Activated naive CD8-positive, alpha-beta T cell treated with anti-CD3 and anti-CD28 coated beads, Interleukin-2, amount 50 U/mL, for 24 hours (primary cell): ENCODE results near the gene ABR.
A peak's percentile ranks its signal among the peaks of the same experiment; 100 is the strongest.
"Not testable (repeated sequence)": the region's sequence is repeated elsewhere in the genome, so short reads cannot be mapped to it uniquely, and the experiment has no call there.

Source experiments
- ATAC-seq: fragments of 150-1000 bp; cut with Tn5 transposase; one replicate; pipeline ENCODE4 v1.10.0; 2021
- DNase-seq: peaks from one replicate; pipeline ENCODE4 v3.0.0; 2021
- H3K27ac Mint-ChIP-seq: one replicate; pipeline ENCODE4 v1.8.0; 2021; ENCODE audit warnings: mild to moderate bottlenecking, mixed read lengths
- H3K27me3 Mint-ChIP-seq: one replicate; pipeline ENCODE4 v1.8.0; 2021; ENCODE audit warnings: mixed read lengths
- H3K36me3 Mint-ChIP-seq: one replicate; pipeline ENCODE4 v1.8.0; 2021; ENCODE audit warnings: low read depth, mixed read lengths
- H3K4me1 Mint-ChIP-seq: one replicate; pipeline ENCODE4 v1.8.0; 2021; ENCODE audit warnings: mixed read lengths
- H3K4me3 Mint-ChIP-seq: one replicate; pipeline ENCODE4 v1.8.0; 2021; ENCODE audit warnings: mild to moderate bottlenecking, moderate library complexity, mixed read lengths
- H3K9me3 Mint-ChIP-seq: one replicate; pipeline ENCODE4 v1.8.0; 2021; ENCODE audit warnings: mixed read lengths

The ABR gene

GRCh38 chr17:1077581-1077985 lies 102.2 kb downstream of the ABR start:
- H3K4me3 Mint-ChIP-seq, result no peak overlapping the region
- DNase-seq (no peak), ATAC-seq (no peak)
- no peak overlapping the region for H3K27ac Mint-ChIP-seq
- no peaks in the 10 kb centered on the region for H3K27me3 Mint-ChIP-seq
- H3K36me3 Mint-ChIP-seq, result peaks cover 4% of the 10 kb centered on the region
- H3K4me1 Mint-ChIP-seq, result peaks cover 3% of the 10 kb centered on the region
- no peaks in the 10 kb centered on the region for H3K9me3 Mint-ChIP-seq

DNA sequence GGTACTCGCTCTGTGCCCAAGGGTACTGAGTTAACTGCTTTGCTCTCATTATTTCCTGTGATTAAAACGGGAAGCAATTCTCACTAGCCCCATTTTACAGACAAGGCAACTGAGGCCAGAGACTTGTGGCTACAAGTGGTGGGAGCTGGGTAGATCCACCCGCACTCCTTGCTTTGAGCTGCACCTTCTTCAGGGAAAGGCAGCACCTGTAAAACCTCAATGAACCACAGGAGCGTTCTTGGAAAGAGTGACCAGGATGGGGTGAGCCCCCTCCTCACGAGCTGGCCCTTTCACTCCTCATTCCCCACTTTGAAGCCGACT lies 102.8 kb downstream of the ABR start:
- DNase-seq (no peak), ATAC-seq (no peak)
- Mint-ChIP-seq H3K9me3 (no peaks in the 10 kb centered on the region), H3K36me3 (peaks cover 4% of the 10 kb centered on the region), H3K4me1 (peaks cover 3% of the 10 kb centered on the region), H3K27me3 (no peaks in the 10 kb centered on the region), H3K27ac (no peak overlapping the region), H3K4me3 (no peak overlapping the region)

GRCh38 chr17:1076299-1076981 lies 103.3 kb downstream of the ABR start:
- Mint-ChIP-seq H3K36me3 (peaks cover 4% of the 10 kb centered on the region), H3K4me1 (peaks cover 3% of the 10 kb centered on the region), H3K9me3 (no peaks in the 10 kb centered on the region), H3K27ac (no peak overlapping the region), H3K27me3 (no peaks in the 10 kb centered on the region), H3K4me3 (no peak overlapping the region)
- DNase-seq (no peak), ATAC-seq (no peak)

- Mint-ChIP-seq H3K4me3 (no peak overlapping the region), H3K9me3 (no peaks in the 10 kb centered on the region), H3K27me3 (no peaks in the 10 kb centered on the region), H3K4me1 (no peaks in the 10 kb centered on the region), H3K27ac (no peak overlapping the region), H3K36me3 (peaks cover 4% of the 10 kb centered on the region)
- ATAC-seq (no peak), DNase-seq (no peak)
Observed at GRCh38 chr17:1074886-1075605, 104.7 kb downstream of the ABR start.

DNA sequence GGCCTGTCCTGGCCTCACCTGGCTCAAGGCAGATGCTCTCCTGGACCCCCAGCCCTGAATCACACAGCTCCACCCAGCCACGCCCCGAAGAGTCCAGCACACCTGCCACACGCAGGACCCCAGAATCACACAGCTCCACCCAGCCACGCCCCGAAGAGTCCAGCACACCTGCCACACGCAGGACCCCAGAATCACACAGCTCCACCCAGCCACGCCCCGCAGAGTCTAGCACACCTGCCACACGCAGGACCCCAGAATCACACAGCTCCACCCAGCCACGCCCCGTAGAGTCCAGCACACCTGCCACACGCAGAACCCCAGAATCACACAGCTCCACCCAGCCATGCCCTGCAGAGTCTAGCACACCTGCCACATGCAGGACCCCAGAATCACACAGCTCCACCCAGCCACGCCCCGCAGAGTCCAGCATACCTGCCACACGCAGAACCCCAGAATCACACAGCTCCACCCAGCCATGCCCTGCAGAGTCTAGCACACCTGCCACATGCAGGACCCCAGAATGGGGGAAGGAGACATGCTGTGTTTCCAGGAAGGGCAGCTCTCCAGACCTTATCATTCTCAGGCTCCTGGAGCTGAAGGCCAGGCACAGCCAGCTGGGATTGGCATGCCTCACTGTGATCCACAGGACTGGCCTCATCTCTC lies 105.7 kb downstream of the ABR start:
- not testable (repeated sequence) for H3K4me1 Mint-ChIP-seq, H3K4me3 Mint-ChIP-seq, H3K9me3 Mint-ChIP-seq, DNase-seq, H3K36me3 Mint-ChIP-seq, ATAC-seq, H3K27me3 Mint-ChIP-seq, H3K27ac Mint-ChIP-seq

- H3K9me3 Mint-ChIP-seq, result no peaks in the 10 kb centered on the region
- no peak overlapping the region for H3K4me3 Mint-ChIP-seq
- no peak overlapping the region for H3K27ac Mint-ChIP-seq
- DNase-seq (no peak), ATAC-seq (no peak)
- no peaks in the 10 kb centered on the region for H3K4me1 Mint-ChIP-seq
- H3K36me3 Mint-ChIP-seq, result peaks cover 6% of the 10 kb centered on the region
- H3K27me3 Mint-ChIP-seq, result no peaks in the 10 kb centered on the region
Observed at GRCh38 chr17:1073241-1073962, 106.4 kb downstream of the ABR start.

DNA sequence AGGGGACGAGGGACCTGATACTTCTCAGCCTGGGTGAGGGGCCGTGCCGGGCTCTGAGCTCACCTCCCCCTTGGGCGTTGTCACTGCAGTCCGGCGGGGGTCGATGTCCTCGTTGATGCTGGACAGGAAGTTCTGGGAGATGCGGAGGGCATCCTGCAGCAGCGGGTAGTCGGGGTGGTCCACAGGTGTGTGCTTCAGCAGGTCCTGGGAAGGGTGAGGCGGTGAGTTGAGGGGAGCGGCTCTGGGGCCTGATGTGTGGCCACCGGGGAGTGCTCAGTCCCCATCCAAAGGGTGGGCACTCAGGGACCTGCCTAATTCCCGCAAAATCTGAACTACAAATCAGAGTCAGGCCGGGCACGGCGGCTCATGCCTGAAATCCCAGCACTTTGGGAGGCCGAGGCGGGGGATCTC lies 107.2 kb downstream of the ABR start:
- peaks cover 11% of the 10 kb centered on the region for H3K36me3 Mint-ChIP-seq
- H3K4me3 Mint-ChIP-seq, result no peak overlapping the region
- no peak overlapping the region for H3K27ac Mint-ChIP-seq

GRCh38 chr17:1071103-1071825 lies 108.5 kb downstream of the ABR start:
- H3K36me3 Mint-ChIP-seq, result peaks cover 24% of the 10 kb centered on the region
- H3K27ac Mint-ChIP-seq, result no peak overlapping the region
- H3K4me3 Mint-ChIP-seq, result no peak overlapping the region
- ATAC-seq (no peak), DNase-seq (no peak)
- peaks cover 6% of the 10 kb centered on the region for H3K9me3 Mint-ChIP-seq
- no peaks in the 10 kb centered on the region for H3K27me3 Mint-ChIP-seq
- H3K4me1 Mint-ChIP-seq, result no peaks in the 10 kb centered on the region

More for the DNA sequence above, 107.2 kb downstream of the ABR start:
- ATAC-seq (no peak), DNase-seq (no peak)
- H3K9me3 Mint-ChIP-seq, result no peaks in the 10 kb centered on the region
- H3K4me1 Mint-ChIP-seq, result no peaks in the 10 kb centered on the region
- H3K27me3 Mint-ChIP-seq, result no peaks in the 10 kb centered on the region

GRCh38 chr17:1070411-1070810 lies 109.4 kb downstream of the ABR start:
- ATAC-seq (no peak), DNase-seq (no peak)
- no peak overlapping the region for H3K4me3 Mint-ChIP-seq
- H3K27ac Mint-ChIP-seq, result no peak overlapping the region
- peaks cover 9% of the 10 kb centered on the region for H3K9me3 Mint-ChIP-seq
- H3K27me3 Mint-ChIP-seq, result no peaks in the 10 kb centered on the region
- H3K4me1 Mint-ChIP-seq, result no peaks in the 10 kb centered on the region
- peaks cover 33% of the 10 kb centered on the region for H3K36me3 Mint-ChIP-seq

DNA sequence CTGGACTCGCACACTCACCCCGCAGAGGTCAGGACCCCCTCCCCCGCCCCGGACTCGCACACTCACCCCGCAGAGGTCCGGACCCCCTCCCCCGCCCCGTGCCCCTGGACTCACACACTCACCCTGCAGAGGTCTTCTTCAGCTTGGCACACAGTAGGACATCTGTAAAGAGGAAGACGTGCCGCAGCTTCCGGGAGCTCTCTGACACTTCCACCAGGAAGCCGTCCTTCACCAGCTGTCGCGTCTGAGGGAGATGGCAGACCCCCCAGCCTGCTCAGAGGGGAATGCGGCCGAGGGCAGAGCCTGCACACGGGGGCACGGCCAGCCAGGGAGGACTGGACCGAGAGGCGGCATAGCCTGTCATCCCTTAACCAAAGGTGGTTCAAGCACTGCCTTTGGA lies 109.9 kb downstream of the ABR start:
- H3K9me3 Mint-ChIP-seq, result peaks cover 9% of the 10 kb centered on the region
- H3K27me3 Mint-ChIP-seq, result no peaks in the 10 kb centered on the region
- H3K4me3 Mint-ChIP-seq, result no peak overlapping the region
- H3K27ac Mint-ChIP-seq, result no peak overlapping the region
- ATAC-seq (no peak), DNase-seq (no peak)
- peaks cover 33% of the 10 kb centered on the region for H3K36me3 Mint-ChIP-seq
- no peaks in the 10 kb centered on the region for H3K4me1 Mint-ChIP-seq

DNA sequence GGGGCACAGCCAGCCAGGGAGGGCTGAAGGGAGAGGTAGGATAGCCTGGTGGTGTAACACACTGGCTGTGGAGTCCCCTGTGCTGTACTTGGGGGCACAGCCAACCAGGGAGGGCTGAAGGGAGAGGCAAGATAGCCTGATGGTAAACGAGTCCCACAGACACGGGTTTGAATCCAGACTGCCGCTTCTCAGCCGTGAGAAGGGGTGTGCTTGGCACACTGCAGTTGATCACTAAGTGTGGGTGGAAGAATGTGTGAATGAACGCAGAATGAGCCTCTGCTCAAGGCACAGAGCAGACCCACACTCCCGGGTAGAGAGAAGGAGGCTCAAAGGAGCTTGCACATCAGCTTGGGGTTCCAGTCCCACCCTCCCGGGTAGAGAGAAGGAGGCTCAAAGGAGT lies 111.4 kb downstream of the ABR start:
- DNase-seq (no peak), ATAC-seq (no peak)
- no peaks in the 10 kb centered on the region for H3K4me1 Mint-ChIP-seq
- H3K27me3 Mint-ChIP-seq, result no peaks in the 10 kb centered on the region
- peaks cover 33% of the 10 kb centered on the region for H3K36me3 Mint-ChIP-seq
- H3K27ac Mint-ChIP-seq, result no peak overlapping the region
- peaks cover 9% of the 10 kb centered on the region for H3K9me3 Mint-ChIP-seq
- H3K4me3 Mint-ChIP-seq, result no peak overlapping the region

- Mint-ChIP-seq H3K4me3 (no peak overlapping the region), H3K36me3 (peaks cover 33% of the 10 kb centered on the region), H3K27ac (no peak overlapping the region), H3K27me3 (no peaks in the 10 kb centered on the region), H3K9me3 (peaks cover 9% of the 10 kb centered on the region), H3K4me1 (no peaks in the 10 kb centered on the region)
- no peak for DNase-seq
- ATAC-seq, result no peak
Observed at GRCh38 chr17:1067282-1067956, 112.4 kb downstream of the ABR start.

DNA sequence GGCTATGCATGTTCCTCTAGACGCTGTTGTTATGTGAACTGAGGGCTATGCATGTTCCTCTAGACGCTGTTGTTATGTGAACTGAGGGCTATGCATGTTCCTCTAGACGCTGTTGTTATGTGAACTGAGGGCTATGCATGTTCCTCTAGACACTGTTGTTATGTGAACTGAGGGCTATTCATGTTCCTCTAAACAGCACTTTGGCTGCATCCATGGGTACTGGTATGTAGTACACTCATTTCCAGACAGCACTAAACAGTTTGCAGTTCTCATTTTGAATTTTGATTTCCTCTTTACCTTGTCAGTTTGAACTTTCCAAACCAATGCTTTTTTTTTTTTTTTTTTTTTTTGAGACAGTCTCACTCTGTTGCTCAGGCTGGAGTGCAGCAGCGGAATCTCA lies 114.4 kb downstream of the ABR start:
- not testable (repeated sequence) for H3K9me3 Mint-ChIP-seq, ATAC-seq, H3K27ac Mint-ChIP-seq, DNase-seq, H3K4me3 Mint-ChIP-seq, H3K4me1 Mint-ChIP-seq, H3K27me3 Mint-ChIP-seq
- peaks cover 33% of the 10 kb centered on the region for H3K36me3 Mint-ChIP-seq

DNA sequence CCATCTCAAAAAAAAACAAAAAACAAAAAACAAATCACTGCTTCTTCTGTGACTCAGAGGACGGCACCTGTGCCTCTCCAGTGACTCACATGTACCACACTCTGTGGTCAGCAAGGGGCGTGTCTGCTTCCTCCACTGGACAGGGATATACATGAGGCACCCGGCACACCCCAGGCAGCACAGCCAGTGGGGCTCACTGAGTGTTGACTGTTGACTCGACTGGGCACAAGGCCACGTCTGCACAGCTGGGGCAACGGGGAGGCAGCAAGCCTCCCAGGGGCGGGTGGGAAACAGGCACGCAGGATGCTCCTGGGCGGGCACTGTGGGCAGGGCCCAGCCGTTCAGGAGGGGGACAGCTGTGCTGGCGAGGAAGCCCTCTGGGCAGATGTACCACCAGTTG lies 118.8 kb downstream of the ABR start:
- H3K9me3 Mint-ChIP-seq, result no peaks in the 10 kb centered on the region
- ATAC-seq, result peak; percentile 75
- no peak overlapping the region for H3K27ac Mint-ChIP-seq
- peaks cover 19% of the 10 kb centered on the region for H3K36me3 Mint-ChIP-seq
- H3K4me1 Mint-ChIP-seq, result peaks cover 3% of the 10 kb centered on the region
- no peak overlapping the region for H3K4me3 Mint-ChIP-seq
- peak; percentile 23 for DNase-seq
- H3K27me3 Mint-ChIP-seq, result no peaks in the 10 kb centered on the region
